ENCODE measurements around the gene AKT2.

The AKT2 gene

GRCh38 chr19:40216013-40216776 is 69.0 kb downstream of the AKT2 start:
- DNase-seq, result no peak

- no peak for DNase-seq
Measured at GRCh38 chr19:40214936-40215335, 70.2 kb downstream of the AKT2 start.

GRCh38 chr19:40213882-40214570 is 71.1 kb downstream of the AKT2 start:
- DNase-seq, result no peak

GRCh38 chr19:40213251-40213829 is 71.8 kb downstream of the AKT2 start:
- DNase-seq, result no peak

- no peak for DNase-seq
Measured at GRCh38 chr19:40210889-40211288, 74.3 kb downstream of the AKT2 start.

- DNase-seq, result no peak
Measured at GRCh38 chr19:40208602-40209001, 76.5 kb downstream of the AKT2 start.

- no peak for DNase-seq
Measured at GRCh38 chr19:40205760-40206159, 79.4 kb downstream of the AKT2 start.

GRCh38 chr19:40204381-40204780 is 80.8 kb downstream of the AKT2 start:
- no peak for DNase-seq

- peak; percentile 77 for DNase-seq
Measured at GRCh38 chr19:40200341-40201099, 84.6 kb downstream of the AKT2 start.

GRCh38 chr19:40198272-40198990 is 86.7 kb downstream of the AKT2 start:
- DNase-seq, result no peak

GRCh38 chr19:40193587-40193849 is 91.6 kb downstream of the AKT2 start:
- no peak for DNase-seq

- no peak for DNase-seq
Measured at GRCh38 chr19:40192758-40193586, 92.2 kb downstream of the AKT2 start.

GRCh38 chr19:40191836-40192646 is 93.1 kb downstream of the AKT2 start:
- peak; percentile 76 for DNase-seq

- peak; percentile 71 for DNase-seq
Measured at GRCh38 chr19:40190891-40191835, 94.0 kb downstream of the AKT2 start, which contains the start of gene MAP3K10. TSS of gene MAP3K10 (plus strand) at chr19:40191426. CDS start at chr19:40192032, 606 bp downstream.

- DNase-seq, result no peak
Measured at GRCh38 chr19:40184273-40184672, 100.9 kb downstream of the AKT2 start.

Measured in islet precursor cell (in vitro differentiated cells).